Measurements from ENCODE around the gene RAET1G.

DNA sequence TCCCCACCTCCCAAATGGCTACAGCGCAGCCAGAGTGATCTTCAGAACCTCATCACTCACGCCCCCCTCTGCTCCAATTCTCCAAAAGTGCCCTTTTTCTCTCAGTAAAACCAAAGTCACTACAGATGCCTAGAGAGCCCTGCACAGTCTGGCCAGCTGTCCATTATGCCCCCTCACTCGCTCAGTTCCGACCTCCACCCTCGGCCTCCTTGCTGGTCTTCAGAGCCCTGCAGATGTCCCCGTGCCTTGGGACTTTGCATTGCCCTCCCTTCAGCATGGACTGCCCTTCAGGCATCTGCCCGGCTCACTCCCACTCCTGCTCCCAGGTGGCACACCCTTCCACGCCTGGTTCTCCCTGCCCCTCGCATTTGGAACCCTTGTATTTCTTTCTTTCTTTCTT, 24.0 kb downstream of the RAET1G start:
- TF ChIP-seq FOXA1 (IDR thresholded peaks at IDR 0.05; ENCODE audit: borderline replicate concordance) (no peak), RAD21 (CRISPR knock-in tag; conservative IDR thresholded peaks at IDR 0.05 in 1 of 2, IDR thresholded peaks at IDR 0.05 in 1 of 2) (no peak), ZKSCAN1 (IDR thresholded peaks at IDR 0.05; ENCODE audit: low read depth, low read length) (no peak)
- TF ChIP-seq, protein P1, sequence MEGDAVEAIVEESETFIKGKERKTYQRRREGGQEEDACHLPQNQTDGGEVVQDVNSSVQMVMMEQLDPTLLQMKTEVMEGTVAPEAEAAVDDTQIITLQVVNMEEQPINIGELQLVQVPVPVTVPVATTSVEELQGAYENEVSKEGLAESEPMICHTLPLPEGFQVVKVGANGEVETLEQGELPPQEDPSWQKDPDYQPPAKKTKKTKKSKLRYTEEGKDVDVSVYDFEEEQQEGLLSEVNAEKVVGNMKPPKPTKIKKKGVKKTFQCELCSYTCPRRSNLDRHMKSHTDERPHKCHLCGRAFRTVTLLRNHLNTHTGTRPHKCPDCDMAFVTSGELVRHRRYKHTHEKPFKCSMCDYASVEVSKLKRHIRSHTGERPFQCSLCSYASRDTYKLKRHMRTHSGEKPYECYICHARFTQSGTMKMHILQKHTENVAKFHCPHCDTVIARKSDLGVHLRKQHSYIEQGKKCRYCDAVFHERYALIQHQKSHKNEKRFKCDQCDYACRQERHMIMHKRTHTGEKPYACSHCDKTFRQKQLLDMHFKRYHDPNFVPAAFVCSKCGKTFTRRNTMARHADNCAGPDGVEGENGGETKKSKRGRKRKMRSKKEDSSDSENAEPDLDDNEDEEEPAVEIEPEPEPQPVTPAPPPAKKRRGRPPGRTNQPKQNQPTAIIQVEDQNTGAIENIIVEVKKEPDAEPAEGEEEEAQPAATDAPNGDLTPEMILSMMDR (IDR thresholded peaks at IDR 0.05 in 2 of 3, conservative IDR thresholded peaks at IDR 0.05 in 1 of 3; ENCODE audit: insufficient read depth in 2 of 3, low read depth in 1 of 3, low read length in 3 of 3), result no peak
